Activated gamma-delta T cell treated with Interleukin-2 at 50 U/mL for 16 hours (primary cell): ENCODE measurements around the gene FTSJ3.
"Not testable (repeated sequence)": the region's sequence is repeated elsewhere in the genome, so short reads cannot be mapped to it uniquely, and the experiment has no call there.

Experiments used
- DNase-seq: peaks from one replicate; pipeline ENCODE4 v3.0.0-alpha.2; 2020

The FTSJ3 gene, protein sequence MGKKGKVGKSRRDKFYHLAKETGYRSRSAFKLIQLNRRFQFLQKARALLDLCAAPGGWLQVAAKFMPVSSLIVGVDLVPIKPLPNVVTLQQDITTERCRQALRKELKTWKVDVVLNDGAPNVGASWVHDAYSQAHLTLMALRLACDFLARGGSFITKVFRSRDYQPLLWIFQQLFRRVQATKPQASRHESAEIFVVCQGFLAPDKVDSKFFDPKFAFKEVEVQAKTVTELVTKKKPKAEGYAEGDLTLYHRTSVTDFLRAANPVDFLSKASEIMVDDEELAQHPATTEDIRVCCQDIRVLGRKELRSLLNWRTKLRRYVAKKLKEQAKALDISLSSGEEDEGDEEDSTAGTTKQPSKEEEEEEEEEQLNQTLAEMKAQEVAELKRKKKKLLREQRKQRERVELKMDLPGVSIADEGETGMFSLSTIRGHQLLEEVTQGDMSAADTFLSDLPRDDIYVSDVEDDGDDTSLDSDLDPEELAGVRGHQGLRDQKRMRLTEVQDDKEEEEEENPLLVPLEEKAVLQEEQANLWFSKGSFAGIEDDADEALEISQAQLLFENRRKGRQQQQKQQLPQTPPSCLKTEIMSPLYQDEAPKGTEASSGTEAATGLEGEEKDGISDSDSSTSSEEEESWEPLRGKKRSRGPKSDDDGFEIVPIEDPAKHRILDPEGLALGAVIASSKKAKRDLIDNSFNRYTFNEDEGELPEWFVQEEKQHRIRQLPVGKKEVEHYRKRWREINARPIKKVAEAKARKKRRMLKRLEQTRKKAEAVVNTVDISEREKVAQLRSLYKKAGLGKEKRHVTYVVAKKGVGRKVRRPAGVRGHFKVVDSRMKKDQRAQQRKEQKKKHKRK

GRCh38 chr17:63827002-63827800 lies at the start of gene FTSJ3, which contains the start of gene PSMC5:
Gene FTSJ3, minus strand, starts transcription at chr17:63827663. Its CDS starts 761 bp downstream, at chr17:63826902.
Gene PSMC5, plus strand, starts transcription at chr17:63827431. Its CDS starts 60 bp downstream, at chr17:63827491.
- DNase-seq = peak; percentile 96

DNA sequence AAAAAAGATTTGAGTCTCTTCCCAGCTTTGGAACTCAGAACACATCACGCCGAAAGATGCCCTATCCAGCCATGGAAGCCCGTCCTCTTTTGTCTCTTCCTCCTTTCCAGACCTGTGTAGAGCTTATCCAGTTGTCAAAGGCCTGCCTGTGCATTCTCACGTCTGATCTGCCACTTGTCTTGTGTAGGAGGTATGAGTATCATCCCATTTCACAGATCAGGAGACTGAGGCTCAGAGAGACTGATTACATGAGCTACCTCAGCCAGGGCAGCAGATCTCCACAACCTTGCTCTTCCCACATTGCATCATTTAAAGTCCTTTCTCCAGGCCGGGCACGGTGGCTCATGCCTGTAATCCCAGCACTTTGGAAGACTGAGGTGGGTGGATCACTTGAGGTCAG lies 47.2 kb upstream of the FTSJ3 start:
- DNase-seq = not testable (repeated sequence)

DNA sequence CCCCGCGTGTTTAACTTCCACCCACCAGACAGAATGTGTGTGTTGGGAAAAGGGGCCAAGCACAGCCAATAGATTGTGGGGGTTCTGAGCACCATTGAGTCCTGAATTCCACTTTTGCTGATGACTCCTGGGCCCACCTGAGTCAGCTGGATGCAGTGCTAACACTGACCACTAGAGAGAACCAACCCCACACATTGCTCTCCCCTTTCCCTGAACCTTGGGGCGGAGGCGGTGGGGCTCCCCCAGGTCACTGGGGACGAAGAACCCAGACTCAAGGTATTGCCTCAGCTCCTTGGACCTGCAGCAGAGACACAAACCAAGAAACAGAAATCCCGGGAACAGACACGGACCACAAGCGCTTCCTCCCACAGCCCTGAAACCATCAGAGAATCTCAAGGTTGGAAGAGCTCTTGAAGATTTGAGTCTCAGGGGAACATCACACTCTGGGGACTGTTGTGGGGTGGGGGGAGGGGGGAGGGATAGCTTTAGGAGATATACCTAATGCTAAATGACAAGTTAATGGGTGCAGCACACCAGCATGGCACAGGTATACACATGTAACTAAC lies 46.7 kb upstream of the FTSJ3 start:
- not testable (repeated sequence) for DNase-seq

GRCh38 chr17:63873577-63873976 lies 46.1 kb upstream of the FTSJ3 start, which contains the start of gene CSH2:
Gene CSH2, minus strand, starts transcription at chr17:63873677. Its CDS starts 63 bp downstream, at chr17:63873614.
- not testable (repeated sequence) for DNase-seq

DNA sequence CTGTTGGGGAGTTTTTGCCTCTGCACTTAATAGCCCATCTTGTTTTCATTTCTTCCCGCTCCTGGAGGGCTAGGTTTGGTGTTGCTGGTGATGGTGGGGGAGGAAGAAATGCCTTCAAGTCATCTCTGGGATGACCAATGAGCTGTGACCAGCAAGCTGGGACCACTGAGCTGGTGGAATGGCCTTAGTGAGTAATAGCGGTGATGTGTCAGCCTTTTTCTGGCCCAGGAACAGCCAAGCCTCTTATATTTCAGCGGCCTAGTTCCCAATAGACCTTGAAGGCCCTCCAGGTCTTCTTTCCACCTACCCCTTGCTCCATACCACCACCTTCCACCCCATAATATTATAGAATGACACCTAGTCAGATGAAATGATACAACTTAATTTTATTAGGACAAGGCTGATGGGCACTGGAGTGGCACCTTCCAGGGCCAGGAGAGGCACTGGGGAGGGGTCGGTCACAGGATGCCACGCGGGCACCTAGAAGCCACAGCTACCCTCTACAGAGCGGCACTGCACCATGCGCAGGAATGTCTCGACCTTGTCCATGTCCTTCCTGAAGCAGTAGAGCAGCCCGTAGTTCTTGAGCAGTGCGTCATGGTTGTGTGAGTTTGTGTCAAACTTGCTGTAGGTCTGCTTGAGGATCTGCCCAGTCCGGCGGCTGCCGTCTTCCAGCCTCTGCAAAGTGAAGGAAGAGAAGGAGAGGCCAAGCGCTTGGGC lies 44.3 kb upstream of the FTSJ3 start:
- DNase-seq = not testable (repeated sequence)

GRCh38 chr17:63870292-63870665 lies 42.8 kb upstream of the FTSJ3 start:
- DNase-seq = not testable (repeated sequence)

DNA sequence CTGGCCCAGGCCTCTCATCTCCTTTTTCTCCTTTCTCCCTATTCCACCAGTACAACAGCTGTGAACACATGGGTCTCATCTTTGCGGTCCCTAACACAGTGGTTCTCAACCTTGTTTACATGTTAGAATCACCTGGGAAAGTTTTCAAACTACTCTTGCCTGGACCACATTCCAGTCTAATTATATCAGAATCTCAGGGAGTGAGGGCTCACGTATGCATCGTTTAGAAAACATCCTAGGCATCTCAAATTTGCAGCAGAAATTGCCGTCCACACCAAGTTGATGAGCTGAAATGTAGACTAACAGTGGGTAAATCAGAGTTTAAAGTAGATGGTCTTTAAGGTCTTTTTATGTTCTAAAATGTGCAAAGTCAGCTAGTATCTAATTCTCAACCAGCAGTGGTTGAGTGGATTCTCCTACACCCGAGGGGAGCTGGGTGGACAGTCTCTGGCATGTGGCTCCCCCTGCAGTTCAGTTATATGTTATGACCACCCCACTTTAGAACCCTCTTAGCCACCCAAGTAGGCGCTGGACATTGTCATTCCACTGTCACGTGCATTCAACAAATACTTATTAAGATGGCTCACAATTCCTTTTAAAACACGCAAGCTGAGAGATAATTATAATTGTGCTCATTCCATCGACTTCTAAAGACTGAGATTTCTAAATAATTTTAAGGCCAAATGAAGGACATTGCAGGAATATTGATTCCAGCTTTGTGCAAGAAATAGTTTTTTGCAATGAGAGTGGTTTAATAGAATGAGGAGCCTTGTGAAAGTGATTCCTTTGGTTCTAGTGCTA lies 42.2 kb upstream of the FTSJ3 start:
- not testable (repeated sequence) for DNase-seq

DNA sequence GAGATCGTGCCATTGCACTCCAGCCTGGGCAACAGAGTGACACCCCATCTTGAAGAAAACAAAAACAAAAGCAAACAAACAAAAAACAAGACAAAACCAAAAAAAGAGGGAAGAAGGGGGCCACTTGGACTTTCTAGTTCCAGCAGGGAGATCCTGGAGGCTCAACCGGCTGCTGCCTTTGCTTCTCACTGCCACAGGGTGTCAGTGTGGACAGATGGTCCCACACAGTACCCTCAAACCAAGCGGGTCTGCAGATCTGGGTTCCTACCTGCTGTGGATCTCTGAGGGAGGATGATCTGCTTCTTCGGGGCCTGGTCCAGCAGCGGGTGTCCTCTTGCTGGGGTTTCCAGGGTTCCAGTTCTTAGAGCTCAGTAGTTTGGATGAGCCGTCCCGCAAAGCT lies 39.2 kb upstream of the FTSJ3 start:
- not testable (repeated sequence) for DNase-seq

DNA sequence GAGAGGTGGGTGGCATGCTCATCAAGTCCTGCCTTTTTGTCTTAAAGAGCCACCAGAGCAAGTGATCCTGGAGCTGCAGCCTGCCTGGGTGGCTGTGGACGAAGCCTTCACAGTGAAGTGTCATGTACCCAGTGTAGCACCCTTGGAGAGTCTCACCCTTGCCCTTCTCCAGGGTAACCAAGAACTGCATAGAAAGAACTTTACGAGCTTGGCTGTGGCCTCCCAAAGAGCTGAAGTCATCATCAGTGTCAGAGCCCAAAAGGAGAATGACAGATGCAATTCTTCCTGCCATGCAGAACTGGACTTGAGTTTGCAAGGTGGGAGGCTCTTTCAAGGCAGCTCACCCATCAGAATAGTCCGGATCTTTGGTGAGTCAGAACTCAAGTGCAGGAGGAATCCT lies 31.8 kb upstream of the FTSJ3 start:
- no peak for DNase-seq

DNA sequence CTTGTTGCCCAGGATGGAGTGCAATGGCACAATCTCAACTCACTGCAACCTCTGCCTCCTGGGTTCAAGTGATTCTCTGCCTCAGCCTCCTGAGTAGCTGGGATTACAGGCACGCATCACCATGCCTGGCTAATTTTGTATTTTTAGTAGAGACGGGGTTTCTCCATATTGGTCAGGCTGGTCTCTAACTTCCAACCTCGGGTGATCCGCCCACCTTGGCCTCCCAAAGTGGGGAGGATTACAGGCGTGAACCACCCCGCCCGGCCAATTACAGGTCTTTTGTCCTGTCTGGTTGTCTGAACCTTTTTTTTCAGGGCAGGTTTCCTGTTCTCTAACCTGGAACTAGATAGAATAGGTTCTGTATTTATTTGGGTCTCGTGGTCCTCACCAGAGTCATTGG lies 29.0 kb upstream of the FTSJ3 start:
- not testable (repeated sequence) for DNase-seq

DNA sequence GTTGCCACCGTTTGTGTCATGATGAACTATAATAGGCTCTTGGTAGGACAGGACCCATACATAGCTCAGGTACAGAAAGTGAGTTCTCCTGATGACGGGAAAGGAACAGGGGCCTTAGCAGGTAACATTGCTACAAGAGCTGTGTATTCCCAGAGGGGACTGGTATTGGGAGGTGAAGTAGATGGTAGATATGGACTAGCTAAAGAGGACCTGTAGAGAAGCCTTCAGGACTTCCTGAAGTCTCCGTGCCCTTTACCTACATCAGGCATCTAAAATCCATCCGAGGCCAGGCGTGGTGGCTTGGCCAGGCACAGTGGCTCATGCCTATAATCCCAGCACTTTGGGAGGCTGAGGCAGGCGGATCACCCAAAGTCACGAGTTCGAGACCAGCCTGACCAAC lies 27.7 kb upstream of the FTSJ3 start:
- no peak for DNase-seq

DNA sequence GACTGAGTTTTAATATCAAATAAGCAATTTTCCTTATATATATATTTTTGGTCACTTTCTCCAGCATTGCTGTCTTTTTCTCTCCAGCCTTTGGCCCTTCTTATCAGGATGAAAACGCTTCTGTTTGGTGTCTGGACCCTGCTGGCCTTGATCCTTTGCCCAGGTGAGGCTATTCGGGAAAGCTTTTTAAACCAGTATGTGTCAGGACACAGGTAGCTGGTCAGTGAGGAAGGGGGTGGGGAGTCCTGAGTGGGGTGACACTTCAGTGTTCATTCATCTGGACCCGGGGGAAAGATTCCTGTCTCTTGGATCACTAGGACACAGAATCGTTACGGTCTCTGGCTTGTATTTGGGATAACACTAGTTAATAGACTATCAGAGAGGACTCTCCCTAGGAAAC lies 27.2 kb upstream of the FTSJ3 start:
- no peak for DNase-seq

DNA sequence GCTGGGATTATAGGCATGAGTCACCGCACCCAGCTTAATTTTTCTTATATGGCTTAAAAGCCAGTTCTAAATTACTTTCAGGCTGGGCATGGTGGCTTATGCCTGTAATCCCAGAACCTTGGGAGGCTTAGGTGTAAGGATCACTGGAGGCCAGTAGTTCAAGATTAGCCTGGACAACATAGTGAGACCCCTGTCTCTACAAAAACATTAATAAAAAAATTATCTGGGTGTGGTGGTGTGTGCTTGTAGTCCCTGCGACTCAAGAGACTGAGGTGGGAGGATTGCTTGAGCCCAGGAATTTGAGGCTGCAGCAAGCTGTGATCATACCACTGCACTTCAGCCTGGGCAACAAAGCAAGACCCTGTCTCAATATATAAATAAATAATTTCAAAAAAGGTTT lies 25.8 kb upstream of the FTSJ3 start:
- no peak for DNase-seq

- no peak for DNase-seq
These were observed 22.9 kb upstream of the FTSJ3 start for GRCh38 chr17:63850401-63850800.

GRCh38 chr17:63848834-63849689 lies 21.6 kb upstream of the FTSJ3 start:
- DNase-seq = peak; percentile 94

DNA sequence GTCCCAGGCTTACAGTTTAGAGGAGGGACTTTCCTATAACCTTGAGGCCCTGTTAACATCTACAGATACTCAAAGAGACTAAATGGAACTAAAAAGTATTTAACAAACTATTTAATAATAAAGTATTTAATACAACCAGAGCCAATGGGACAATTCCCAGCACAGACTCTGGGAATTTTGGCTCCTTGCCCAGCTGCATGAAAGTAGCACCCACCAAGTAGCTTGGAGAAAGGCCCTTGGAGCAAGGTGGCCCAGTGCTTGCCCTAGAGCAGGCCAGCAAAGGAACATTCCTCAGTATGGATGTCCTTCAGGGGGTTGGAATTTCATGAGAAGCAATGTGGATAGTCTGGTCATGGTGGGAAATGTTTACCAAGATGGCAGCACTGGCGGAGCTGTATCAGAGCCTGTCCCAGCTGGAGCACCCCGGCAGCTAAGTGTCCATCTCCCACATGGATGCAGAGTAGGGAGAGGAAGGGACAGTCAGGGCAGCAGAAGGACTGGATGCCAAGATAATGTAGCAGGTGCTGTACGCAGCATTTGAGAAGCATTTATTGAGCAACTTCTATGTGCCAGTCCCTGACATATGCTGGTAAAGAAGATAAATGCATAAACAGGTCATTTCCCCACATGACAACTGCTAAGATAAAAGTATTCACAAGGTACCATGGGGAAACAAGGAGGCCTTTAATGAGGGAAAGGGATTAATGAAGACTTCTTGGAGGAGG lies 20.2 kb upstream of the FTSJ3 start:
- DNase-seq = no peak

GRCh38 chr17:63845509-63845908 lies 18.0 kb upstream of the FTSJ3 start:
- no peak for DNase-seq

- no peak for DNase-seq
These were observed 16.6 kb upstream of the FTSJ3 start for GRCh38 chr17:63843910-63844677.
